ENCODE data around the gene PCAT6.
"Not testable (repeated sequence)": the region's sequence is repeated elsewhere in the genome, so short reads cannot be mapped to it uniquely, and the experiment has no call there.

Gene PCAT6

GRCh38 chr1:202807926-202808757 is 2.6 kb upstream of the PCAT6 start, which contains the start of gene KDM5B:
Gene KDM5B, minus strand, starts transcription at chr1:202808421. Its CDS starts 116 bp downstream, at chr1:202808305.
- DNase-seq: peak; percentile 36

GRCh38 chr1:202809597-202810159 is 1.1 kb upstream of the PCAT6 start:
- DNase-seq: no peak

- no peak for DNase-seq
These were observed 550 bp upstream of the PCAT6 start for GRCh38 chr1:202810193-202810614.

DNA sequence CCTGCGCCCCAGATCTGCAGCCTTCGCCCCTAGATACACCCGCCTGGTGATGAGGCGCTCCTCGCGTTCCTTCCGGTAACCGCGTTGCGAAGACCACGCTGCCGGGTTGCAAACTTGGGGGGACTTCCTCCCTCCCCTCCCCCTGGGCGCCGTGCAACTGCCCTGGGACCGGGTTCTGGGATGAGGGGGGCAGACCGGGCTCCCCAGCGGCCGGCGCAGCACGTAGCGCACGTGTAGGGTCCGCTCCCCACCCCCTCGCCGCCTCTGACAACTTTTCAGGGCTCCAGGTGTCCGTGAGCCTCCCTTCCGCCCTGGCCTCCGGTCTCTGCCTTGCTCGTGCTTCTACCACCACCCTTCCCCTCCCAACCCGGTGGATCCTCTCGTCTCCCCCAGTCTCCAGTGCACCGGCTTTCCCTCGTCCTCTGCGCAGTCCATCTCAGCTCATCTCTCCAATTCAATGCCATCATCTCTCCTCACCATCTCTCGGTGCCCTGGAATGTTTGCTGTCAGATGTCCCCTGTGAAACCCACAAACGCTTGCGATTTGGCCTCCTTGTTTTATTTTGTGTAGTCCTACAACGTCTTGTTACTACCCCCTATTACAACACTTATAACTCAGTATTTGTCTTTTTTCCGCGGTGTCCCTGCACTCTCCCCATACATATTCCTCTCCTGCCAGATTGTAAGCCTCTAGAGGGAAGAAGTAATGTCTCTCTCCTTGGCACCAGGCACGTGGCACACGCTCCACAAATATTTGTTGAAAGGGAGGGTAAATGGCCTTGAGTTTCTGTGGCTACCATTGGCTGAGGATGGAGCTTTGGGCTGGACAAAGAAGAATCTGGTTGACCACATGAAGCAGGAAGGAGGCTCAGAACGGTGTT is 782 bp downstream of the PCAT6 start:
- no peak for DNase-seq

DNA sequence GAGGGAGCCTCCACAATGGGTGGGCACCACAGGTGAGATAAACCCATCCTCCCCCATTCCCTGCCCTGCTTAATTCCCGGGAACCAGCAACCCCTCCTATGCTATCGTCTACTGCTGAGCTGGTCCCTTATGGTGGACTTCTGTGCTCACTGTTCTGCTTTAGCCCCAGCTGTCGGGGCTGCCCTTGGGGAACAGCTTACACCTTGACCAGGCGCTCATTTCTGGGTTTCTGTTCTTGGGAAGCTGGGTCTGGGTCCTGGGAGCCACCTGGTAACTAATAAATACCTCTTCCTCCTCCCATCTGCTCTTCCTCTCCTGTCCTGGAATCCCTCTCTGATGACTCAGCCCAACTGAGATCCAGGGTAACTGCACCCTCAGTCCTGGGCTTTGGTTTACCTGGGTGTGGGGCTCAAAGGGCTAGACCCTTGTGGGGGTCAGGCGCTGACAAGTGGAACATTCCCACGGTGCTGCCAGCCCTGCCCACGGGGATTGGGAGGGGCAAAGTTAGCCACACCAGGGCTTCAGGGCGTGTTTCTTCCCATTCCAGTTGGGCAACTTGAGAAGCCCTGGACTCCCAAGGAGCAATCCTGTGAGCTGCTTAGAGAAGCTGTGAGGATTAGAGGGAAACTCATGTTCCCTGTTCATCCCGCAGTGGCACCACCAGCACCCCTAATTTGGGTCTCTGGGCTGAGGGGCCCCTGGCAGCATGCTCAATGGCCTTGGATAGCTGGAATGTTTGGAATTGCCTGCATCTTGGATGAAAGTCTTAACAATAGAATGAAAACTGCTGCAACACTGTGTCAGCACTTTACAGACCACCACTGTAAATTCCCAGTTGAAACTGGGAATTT is 1.6 kb downstream of the PCAT6 start:
- DNase-seq: no peak

GRCh38 chr1:202815120-202815519 is 4.4 kb downstream of the PCAT6 start:
- DNase-seq: no peak

DNA sequence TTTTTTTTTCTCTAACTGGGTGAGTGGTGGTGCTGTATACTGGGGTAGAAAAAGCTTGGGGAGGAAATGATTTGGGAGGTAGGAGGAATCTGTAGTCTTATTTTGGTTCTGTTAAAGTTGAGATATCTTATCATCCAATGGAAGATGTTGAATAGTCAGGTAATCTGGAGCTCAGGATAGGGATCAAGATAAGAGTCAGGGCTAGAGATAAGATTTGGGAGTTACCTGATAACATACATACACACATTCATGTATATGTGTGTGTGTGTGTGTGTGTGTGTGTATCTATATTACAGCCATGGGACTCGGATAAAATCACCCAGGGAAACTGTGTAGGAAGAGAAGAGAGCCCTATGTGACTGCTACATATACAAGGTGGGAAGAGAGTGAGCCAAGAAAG is 8.1 kb downstream of the PCAT6 start:
- DNase-seq: no peak

GRCh38 chr1:202821467-202821866 is 10.7 kb downstream of the PCAT6 start:
- no peak for DNase-seq

DNA sequence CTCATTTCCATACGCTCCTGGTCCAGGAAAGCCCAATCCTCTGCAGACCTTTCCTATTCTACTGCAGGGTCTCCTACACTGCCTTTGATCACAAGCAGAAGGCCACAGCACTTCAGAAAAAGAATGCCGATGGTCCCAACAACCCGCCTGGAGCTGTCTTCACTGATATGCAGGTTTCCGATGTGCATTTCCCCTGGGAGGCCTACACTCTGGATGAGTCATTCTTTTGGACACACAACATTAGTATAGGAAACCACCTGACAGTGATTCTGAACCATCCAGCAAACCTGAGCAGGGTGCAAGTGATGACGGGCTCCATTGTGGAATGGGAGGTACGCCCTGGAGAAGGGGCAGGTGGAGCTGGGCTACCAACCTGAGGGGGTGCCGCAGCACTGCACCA is 15.0 kb downstream of the PCAT6 start:
- DNase-seq: no peak

DNA sequence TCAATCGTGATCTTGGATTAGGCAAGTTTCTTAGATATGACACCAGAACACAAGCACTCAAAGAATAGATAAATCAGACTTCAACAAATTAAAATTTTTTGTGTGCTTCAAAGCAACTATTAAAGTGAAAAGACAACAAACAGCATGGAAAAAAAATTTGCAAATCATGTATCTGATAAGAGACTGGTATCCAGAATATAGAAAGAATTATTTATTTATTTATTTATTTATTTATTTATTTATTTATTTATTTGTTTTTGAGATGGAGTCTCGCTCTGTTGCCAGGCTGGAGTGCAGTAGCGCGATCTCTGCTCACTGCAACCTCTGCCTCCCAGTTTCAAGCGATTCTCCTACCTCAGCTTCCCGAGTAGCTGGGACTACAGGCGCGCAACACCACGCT is 18.5 kb downstream of the PCAT6 start:
- not testable (repeated sequence) for DNase-seq

DNA sequence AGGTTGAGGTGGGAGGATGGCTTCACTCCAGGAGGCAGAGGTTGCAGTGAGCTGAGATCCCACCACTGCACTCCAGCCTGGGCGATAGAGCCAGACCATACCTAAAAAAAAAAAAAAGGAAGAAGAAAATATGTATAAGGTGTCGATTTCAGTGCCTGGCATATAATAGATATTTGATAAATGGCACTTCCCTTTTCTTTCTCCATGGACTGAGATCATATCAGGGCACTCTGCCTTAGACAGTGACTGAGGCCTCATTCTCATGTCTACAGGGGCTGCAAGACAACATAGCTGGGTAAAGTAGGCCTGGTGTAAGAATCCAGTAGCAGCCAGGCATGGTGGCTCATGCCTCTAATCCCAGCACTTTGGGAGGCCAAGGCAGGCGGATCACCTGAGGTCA is 21.2 kb downstream of the PCAT6 start:
- no peak for DNase-seq

DNA sequence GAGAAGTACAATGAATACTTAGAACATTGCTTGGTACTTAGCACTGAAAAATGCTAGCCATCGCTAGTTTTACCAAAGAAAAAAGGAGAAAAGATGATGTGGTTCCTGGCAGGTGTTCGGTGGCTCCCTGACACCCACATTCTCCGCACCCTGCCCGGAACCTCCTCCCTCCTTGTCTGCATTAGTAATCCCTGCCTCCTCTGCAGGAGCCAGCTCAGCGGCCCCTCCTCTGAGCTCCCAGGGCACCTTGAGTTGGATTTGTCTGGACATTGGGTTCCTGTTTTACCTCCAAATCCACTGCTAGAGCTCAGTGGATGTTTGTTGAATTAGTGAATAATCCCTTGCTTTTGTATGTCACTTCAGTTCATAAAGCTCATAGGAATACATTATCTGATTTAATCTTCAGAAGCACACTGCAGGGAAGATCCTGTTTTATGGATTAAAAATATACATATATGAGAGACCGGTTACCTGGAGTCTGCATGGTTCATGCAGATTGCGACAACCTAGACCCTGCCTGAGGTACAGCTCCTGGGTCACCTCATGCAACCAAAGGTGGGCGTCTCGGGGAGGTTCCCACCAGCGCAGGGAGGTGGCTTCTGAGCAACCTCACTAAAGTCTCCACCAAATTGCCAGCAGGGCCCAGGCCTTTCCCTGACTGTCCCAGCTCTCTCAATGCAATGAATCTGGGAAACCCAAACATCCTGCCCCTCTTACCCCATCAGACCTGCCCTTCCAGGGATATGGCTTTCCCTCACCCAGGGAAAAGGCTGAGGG is 24.2 kb downstream of the PCAT6 start:
- no peak for DNase-seq

DNA sequence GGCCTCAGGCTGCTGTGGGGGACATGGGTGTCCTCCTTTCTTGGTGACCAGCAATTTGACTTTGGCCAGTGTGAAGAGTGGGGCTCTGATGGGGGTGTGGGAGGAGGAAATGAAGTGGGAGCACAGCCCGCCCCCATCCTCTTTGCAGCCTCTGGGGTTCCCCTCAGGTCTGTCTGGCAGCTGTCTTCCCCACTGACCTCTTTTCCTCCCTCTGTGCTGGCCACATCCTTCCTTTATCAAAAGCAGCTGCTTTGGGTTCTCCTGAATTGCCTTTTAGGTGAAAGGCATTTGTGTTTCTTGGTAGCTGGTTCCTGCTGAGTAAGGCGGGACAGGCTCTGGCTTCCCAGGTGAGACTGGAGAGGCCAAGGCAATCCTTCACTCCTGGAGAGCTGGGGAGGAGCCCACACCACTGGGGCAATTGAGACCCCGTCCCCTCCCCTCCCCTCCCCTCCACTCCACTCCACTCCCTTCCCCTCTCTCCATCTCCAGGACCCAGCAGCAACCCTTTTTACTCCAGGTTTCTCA is 24.9 kb downstream of the PCAT6 start:
- no peak for DNase-seq

DNA sequence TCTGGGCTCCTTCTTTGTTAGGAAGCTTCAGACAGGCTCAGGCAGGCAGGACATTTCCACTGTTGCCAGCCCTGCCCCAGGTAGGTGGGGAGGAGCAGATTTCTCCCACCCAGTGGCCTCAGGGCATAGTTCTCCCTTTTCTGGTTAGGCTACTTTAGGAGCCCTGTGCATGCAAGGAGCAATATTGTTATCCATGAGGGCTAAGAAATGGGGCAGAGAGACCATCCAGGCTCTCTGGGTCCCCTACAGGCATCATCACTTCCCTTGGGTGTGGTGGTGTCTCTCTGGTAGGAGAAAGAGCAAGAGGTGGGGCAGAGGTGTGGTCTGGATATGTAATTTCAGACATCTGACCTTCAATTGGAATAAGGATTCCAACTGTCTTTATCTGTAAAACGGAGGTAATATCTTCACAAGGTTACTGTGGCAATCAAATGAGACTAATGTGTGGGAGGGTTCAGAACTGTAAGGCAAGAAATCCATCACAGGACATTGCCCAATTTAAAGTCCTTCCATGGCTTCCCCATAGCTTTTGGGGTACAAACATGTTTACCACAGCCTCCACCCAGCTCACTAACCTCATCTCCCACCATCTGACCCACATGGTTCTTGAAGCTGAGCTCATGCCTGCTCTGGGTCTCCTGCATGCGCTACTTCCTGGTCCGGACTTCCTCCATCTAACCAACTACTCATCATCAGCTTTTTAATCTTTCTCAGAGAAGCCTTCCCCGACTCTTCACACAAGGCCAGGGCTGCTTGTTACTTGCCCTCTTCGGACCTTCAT is 26.1 kb downstream of the PCAT6 start:
- no peak for DNase-seq

DNA sequence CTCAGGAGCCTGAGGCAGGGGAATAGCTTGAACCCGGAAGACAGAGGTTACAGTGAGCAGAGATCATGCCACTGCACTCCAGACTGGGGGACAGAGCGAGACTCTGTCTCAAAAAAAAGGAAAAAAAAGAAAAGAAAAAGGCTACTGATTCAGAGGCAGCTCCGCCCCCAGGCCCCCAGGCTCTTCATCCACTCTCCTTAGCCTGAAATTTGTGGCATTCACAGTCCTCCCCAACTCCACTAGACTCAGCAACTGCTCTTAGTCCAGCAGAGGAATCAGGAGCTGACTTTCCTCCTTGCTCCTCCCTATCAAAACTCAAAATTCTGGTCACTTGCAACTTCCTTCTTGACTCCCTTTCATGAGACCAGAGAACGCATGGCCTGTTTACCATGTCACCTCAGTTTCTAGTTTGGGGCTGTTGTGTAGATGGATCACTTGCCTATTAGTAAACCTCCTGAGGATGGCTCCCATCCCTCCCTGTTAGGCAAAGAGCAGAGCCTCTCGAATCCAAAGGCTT is 27.1 kb downstream of the PCAT6 start:
- no peak for DNase-seq

- no peak for DNase-seq
These were observed 32.3 kb downstream of the PCAT6 start for GRCh38 chr1:202843081-202843480.

DNA sequence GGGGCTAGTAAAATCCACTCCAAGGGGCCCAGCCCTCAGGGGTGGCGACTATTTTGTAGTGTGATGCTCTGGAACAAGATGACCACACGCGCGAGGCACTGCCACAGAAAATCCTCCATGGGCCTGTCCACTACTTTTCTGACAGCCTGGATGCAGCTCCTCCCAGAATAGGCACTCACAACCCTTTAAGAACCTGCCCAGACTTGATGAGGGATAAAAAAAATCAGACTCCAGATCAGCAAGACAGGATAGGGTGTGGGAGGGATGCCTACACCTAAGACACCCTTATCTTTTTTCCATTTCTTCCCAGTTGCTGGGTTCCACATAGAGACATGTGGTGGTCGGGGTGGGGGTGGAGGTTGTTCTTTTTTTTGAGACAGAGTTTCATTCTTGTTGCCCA is 33.5 kb downstream of the PCAT6 start:
- no peak for DNase-seq

DNA sequence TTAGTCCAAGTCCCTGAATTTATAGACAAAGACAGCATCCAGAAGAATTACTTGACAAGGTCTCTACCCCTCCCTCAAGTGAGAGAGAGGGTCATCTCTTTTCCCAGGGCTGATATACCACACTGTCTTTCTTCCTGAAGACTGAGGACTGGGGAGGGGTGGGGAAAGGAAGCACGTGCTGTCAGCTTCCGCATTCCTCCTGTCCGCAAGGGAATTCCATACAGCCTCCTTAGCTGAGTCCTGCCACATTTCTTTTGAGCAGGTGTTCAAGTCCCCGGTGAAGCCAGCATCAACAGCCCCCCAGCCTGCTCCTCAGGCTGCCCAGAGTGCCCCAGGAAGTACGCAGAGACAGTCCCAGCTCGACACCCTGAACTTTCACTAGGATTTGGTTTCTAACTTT is 34.2 kb downstream of the PCAT6 start:
- DNase-seq: no peak

DNA sequence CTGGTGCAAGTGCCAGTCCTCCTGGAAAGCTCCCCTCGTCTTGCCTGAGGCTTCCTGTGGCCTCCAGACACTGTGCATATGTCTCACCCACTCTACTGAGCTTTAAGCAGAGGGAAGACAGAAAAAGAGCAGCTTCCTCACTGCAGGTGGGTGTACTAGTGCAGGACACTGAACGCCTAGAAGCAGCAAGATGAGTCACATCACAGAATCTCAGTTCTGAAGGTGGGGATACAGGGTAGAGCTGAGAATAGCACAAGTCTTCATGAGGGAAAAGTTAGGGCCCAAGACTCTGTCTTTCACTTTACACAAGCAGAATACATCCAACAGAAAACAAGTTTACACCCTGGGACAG is 37.4 kb downstream of the PCAT6 start:
- no peak for DNase-seq

- DNase-seq: no peak
These were observed 40.0 kb downstream of the PCAT6 start for GRCh38 chr1:202850593-202851362.

All from COR-L47 (cell line).